GM19193 (cell line): ENCODE results near the gene SPRR5.

Experiments
- POLR2A ChIP-seq: IDR thresholded peaks from 4 replicates; pipeline ENCODE4 v1.6.1; 2011; ENCODE audit not compliant: insufficient read depth, insufficient read length; ENCODE audit errors: extremely low read depth

The SPRR5 gene

DNA sequence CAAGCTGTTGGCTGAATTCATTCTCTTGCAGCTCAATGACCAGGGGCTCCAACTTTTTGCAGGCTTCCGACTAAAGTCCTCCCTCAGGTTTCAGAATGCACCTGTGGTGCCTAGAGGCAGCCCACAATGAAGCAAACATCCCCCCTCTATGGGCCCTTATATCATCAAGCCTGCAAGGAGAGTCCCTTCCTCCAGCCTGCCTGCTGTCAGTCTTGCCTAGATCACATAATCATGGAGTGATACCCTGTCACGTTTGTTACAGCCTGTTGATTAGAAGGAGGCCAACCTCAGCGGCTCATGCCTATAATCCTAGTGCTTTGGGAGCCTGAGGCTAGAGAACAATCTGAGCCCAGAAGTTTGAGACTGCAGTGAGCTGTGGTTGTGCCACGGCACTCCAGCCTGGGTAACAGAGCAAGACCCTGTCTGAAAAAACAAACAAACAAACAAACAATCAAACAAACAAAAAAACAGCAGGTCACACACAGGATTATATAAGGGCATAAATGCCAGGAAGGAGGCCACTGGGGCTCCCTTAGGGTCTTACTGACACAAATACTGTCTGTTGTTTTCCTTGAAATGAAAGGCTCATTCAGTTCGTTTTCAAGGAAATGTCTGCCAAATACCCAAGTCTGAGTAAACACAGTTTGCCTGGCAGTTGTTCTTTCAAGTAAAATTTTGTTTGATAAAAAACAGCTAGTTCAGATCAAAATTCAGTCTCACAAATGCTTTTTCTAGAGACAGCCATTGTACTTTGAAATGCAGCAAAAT is 49.8 kb downstream of the SPRR5 start:
- TF ChIP-seq POLR2A = no peak

DNA sequence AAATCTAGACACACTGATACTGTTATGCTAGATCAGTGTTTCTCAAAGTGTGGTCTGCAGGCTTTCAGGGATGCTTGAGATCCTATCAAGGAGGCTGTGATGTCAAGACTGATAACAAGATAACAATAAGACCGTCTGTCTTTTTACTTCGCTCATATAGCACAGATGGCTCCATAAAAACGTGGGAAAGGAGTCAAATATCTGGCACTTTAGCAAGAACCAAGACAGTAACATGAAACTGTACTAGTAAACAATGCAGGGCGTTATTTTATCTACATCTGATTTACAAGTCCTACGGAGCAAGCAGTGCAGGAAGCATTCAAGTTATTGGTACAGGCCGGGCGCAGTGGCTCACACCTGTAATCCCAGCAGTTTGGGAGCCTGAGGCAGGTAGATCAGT is 50.9 kb downstream of the SPRR5 start:
- no peak for TF ChIP-seq POLR2A

DNA sequence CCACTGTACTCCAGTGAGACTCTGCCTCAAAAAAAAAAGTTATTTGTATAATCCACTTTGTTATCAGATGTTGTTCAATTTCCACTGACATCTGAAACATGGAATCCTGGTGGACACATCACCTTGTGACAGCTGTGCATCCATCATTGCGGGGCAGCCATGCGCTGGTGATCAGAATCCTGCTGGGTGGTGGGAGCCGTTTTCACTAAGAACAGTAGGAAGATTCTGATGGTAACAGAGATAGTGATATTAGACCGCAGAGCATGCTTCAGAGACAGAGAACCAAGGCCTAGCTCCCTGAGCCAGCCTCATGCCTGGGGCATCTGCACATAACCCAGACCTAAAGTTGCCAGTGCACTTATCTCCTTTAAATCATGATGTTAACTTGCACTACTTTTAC is 51.5 kb downstream of the SPRR5 start:
- TF ChIP-seq POLR2A = no peak
